CD14-positive monocyte (primary cell): ENCODE data around the gene SMAD6. TPM values are rescaled to one million over a fixed set of nuclear protein-coding genes. Genes with fewer than 3 reads are reported as not detected.

ENCODE experiments used
- DNase-seq, 3 donors: peaks; one replicate each; pipeline ENCODE4 v3.0.0-alpha.2; 2011 to 2022
- H2AFZ ChIP-seq: 2 replicates; pipeline ENCODE4 v1.6.0; 2012; ENCODE audit warnings: mild to moderate bottlenecking, low read depth, low read length, inconsistent platforms; ENCODE audit not compliant: insufficient read depth, poor library complexity, severe bottlenecking
- H3K27ac ChIP-seq, 2 donors: 1 replicate in 1 of 2; 2 replicates in 1 of 2; pipeline ENCODE4 v1.5.1; 2012 to 2013; ENCODE audit warnings: low read length in 2 of 2, control low read depth in 1 of 2, inconsistent platforms in 1 of 2, low read depth in 1 of 2, mild to moderate bottlenecking in 1 of 2
- H3K27me3 ChIP-seq, 2 donors: one replicate each; pipeline versions ENCODE4 v1.6.0 to v1.6.1; 2011 to 2013; ENCODE audit warnings: low read length in 2 of 2; ENCODE audit not compliant: control insufficient read depth in 2 of 2, insufficient read depth in 2 of 2
- H3K36me3 ChIP-seq, 2 donors: replicated peaks in 1 of 2; 1 replicate in 1 of 2; 2 replicates in 1 of 2; pipeline versions ENCODE4 v1.5.1 to v1.6.1; 2012 to 2013; ENCODE audit warnings: low read length in 2 of 2, control low read depth in 1 of 2, inconsistent platforms in 1 of 2, mild to moderate bottlenecking in 1 of 2; ENCODE audit not compliant: insufficient read depth in 2 of 2, control insufficient read depth in 1 of 2
- H3K4me1 ChIP-seq, 2 donors: 1 replicate in 1 of 2; 2 replicates in 1 of 2; pipeline versions ENCODE4 v1.5.1 to v1.6.1; 2012 to 2013; ENCODE audit warnings: low read length in 2 of 2, control low read depth in 1 of 2, inconsistent platforms in 1 of 2, mild to moderate bottlenecking in 1 of 2, moderate library complexity in 1 of 2; ENCODE audit not compliant: insufficient read depth in 2 of 2, control insufficient read depth in 1 of 2
- H3K4me2 ChIP-seq: replicated peaks from 2 replicates; pipeline ENCODE3; 2012; ENCODE audit warnings: low read length, moderate library complexity, mild to moderate bottlenecking; ENCODE audit not compliant: poor library complexity, severe bottlenecking; ENCODE audit errors: extremely low read depth
- H3K4me3 ChIP-seq, 3 experiments: fragments of 200-600 bp in 1 of 3; sonication (generic) in 1 of 3; replicated peaks in 1 of 3; 1 replicate in 2 of 3; 2 replicates in 1 of 3; pipeline ENCODE4 v1.5.1; 2011 to 2013; ENCODE audit warnings: low read length in 3 of 3, mild to moderate bottlenecking in 3 of 3, control low read depth in 2 of 3, low read depth in 2 of 3, inconsistent platforms in 1 of 3, moderate library complexity in 1 of 3
- H3K79me2 ChIP-seq: 2 replicates; pipeline ENCODE4 v1.6.0; 2012; ENCODE audit warnings: mild to moderate bottlenecking, control low read depth, inconsistent platforms, low read length, moderate library complexity; ENCODE audit not compliant: insufficient read depth
- H3K9ac ChIP-seq: 2 replicates; pipeline ENCODE4 v1.6.0; 2017; ENCODE audit warnings: low read length, mild to moderate bottlenecking; ENCODE audit not compliant: insufficient read depth, poor library complexity, severe bottlenecking
- H3K9me3 ChIP-seq, 2 donors: replicated peaks in 1 of 2; 1 replicate in 1 of 2; 2 replicates in 1 of 2; pipeline versions ENCODE4 v1.5.1 to v1.6.1; 2012 to 2013; ENCODE audit warnings: low read length in 2 of 2, control low read depth in 1 of 2; ENCODE audit not compliant: control insufficient read depth in 1 of 2, insufficient read depth in 1 of 2
- H4K20me1 ChIP-seq: 2 replicates; pipeline ENCODE4 v1.6.0; 2012; ENCODE audit warnings: mild to moderate bottlenecking, low read length, control low read depth, moderate library complexity; ENCODE audit not compliant: insufficient read depth
- H3K27ac Mint-ChIP-seq, 7 donors: one replicate each; pipeline ENCODE4 v1.8.0; 2020; ENCODE audit warnings: mild to moderate bottlenecking in 7 of 7, mixed read lengths in 7 of 7, moderate library complexity in 6 of 7, inconsistent platforms in 2 of 7
- H3K27me3 Mint-ChIP-seq, 3 donors: one replicate each; pipeline ENCODE4 v1.8.0; 2021 to 2022; ENCODE audit warnings: low read depth in 3 of 3, mild to moderate bottlenecking in 3 of 3, mixed read lengths in 3 of 3, moderate library complexity in 3 of 3, inconsistent platforms in 1 of 3
- H3K36me3 Mint-ChIP-seq, 2 donors: one replicate each; pipeline ENCODE4 v1.8.0; 2020; ENCODE audit warnings: mixed read lengths in 2 of 2, inconsistent platforms in 1 of 2, mild to moderate bottlenecking in 1 of 2
- H3K4me1 Mint-ChIP-seq: one replicate; pipeline ENCODE4 v1.8.0; 2020; ENCODE audit warnings: mild to moderate bottlenecking, mixed read lengths
- H3K4me3 Mint-ChIP-seq, 2 donors: one replicate each; pipeline ENCODE4 v1.8.0; 2020; ENCODE audit warnings: mild to moderate bottlenecking in 2 of 2, mixed read lengths in 2 of 2, moderate library complexity in 1 of 2
- H3K9me3 Mint-ChIP-seq, 7 donors: one replicate each; pipeline ENCODE4 v1.8.0; 2020 to 2022; ENCODE audit warnings: mixed read lengths in 7 of 7, mild to moderate bottlenecking in 6 of 7, moderate library complexity in 6 of 7, inconsistent platforms in 2 of 7
- CTCF ChIP-seq: fragments of 200-600 bp; IDR thresholded peaks from one replicate; pipeline ENCODE4 v1.8.0; 2022; ENCODE audit warnings: antibody characterized with exemption, mild to moderate bottlenecking
- WGBS: methylation state at CpG from one replicate; pipeline ENCODE4 v1.1.5; 2013; ENCODE audit warnings: missing lambda C conversion rate; ENCODE audit not compliant: insufficient coverage; 5-methylcytosine and 5-hydroxymethylcytosine counted together
- intact Hi-C, 2 donors: fragments of 100-400 bp; cut with micrococcal nuclease; formaldehyde crosslinking; loops; one replicate each; pipeline versions ENCODE4 v1.15.0 to v1.15.1; 2023
- polyA plus RNA-seq, 3 donors: library from polyadenylated mRNA; depleted of rRNA in 1 of 3; unstranded in 2 of 3; stranded (reverse) in 1 of 3; fragments of 300-500 nt in 2 of 3; fragments of >200 nt in 1 of 3; fragmentation: Illumina TruSeq in 2 of 3; gene quantifications; 1 replicate in 2 of 3; 2 replicates in 1 of 3; pipeline ENCODE4 v1.2.3, GENCODE V29; 2012 to 2021

SMAD6 gene
- polyA plus RNA-seq, 3 donors: 0.31 TPM; not detected in 2

GRCh38 chr15:66680502-66680901, 21.5 kb upstream of the SMAD6 start:
- no peak for DNase-seq
- no peak overlapping the region for H2AFZ ChIP-seq
- peaks cover 7 to 11% of the 10 kb centered on the region in 2 donors for H3K4me1 ChIP-seq
- no peaks in the 10 kb centered on the region for H3K79me2 ChIP-seq
- H3K27me3 ChIP-seq: no peaks in the 10 kb centered on the region
- no peaks in the 10 kb centered on the region for H4K20me1 ChIP-seq
- Mint-ChIP-seq H3K4me3 (no peak overlapping the region), H3K9me3 (peaks cover 0 to 13% (median 6%) of the 10 kb centered on the region in 7 donors), H3K36me3 (no peaks in the 10 kb centered on the region), H3K4me1 (peaks cover 20% of the 10 kb centered on the region), H3K27me3 (peaks cover 0 to 4% (median 1%) of the 10 kb centered on the region in 3 donors), H3K27ac (no peak overlapping the region)
- no peak overlapping the region for H3K4me3 ChIP-seq
- H3K9me3 ChIP-seq: peaks cover 0 to 9% of the 10 kb centered on the region in 2 donors
- no peaks in the 10 kb centered on the region for H3K36me3 ChIP-seq
- no peak overlapping the region for H3K27ac ChIP-seq
- no peak overlapping the region for H3K4me2 ChIP-seq
- TF ChIP-seq CTCF: no peak
- H3K9ac ChIP-seq: no peak overlapping the region
- intact Hi-C loops: no loop called here

- Histone ChIP-seq H3K4me1 (peaks cover 7 to 10% of the 10 kb centered on the region in 2 donors), H3K27ac (no peak overlapping the region), H3K4me3 (no peak overlapping the region), H3K9ac (no peak overlapping the region), H3K27me3 (no peaks in the 10 kb centered on the region), H2AFZ (no peak overlapping the region), H3K36me3 (no peaks in the 10 kb centered on the region), H3K4me2 (no peak overlapping the region), H3K79me2 (no peaks in the 10 kb centered on the region), H4K20me1 (no peaks in the 10 kb centered on the region), H3K9me3 (peaks cover 0 to 9% of the 10 kb centered on the region in 2 donors)
- Mint-ChIP-seq H3K4me1 (peaks cover 16% of the 10 kb centered on the region), H3K9me3 (peaks cover 0 to 13% (median 6%) of the 10 kb centered on the region in 7 donors), H3K36me3 (no peaks in the 10 kb centered on the region), H3K27ac (no peak overlapping the region), H3K4me3 (no peak overlapping the region), H3K27me3 (peaks cover 0 to 4% (median 1%) of the 10 kb centered on the region in 3 donors)
- no peak for TF ChIP-seq CTCF
- DNase-seq: no peak
- intact Hi-C loops: no loop called here
- 100% methylated on average over 2 of the region's 2 CpGs for WGBS
Measured at GRCh38 chr15:66681395-66681794, 20.6 kb upstream of the SMAD6 start.
